Measurements from ENCODE around the gene OR4D2.
A peak's percentile ranks its signal among the peaks of the same experiment; 100 is the strongest.
"Not testable (repeated sequence)": the region's sequence is repeated elsewhere in the genome, so short reads cannot be mapped to it uniquely, and the experiment has no call there.

Gene OR4D2

GRCh38 chr17:58166682-58167081 is at the start of gene OR4D2:
Gene OR4D2, plus strand, starts transcription at chr17:58166982. Its CDS starts 2,674 bp downstream, at chr17:58169656.
- DNase-seq: no peak

- DNase-seq: no peak
Observed at GRCh38 chr17:58117382-58117781, 49.4 kb upstream of the OR4D2 start.

GRCh38 chr17:58119491-58119890 is 47.3 kb upstream of the OR4D2 start:
- DNase-seq: no peak

- peak; percentile 37 for DNase-seq
Observed at GRCh38 chr17:58120195-58120822, 46.5 kb upstream of the OR4D2 start.

- no peak for DNase-seq
Observed at GRCh38 chr17:58121925-58122324, 44.9 kb upstream of the OR4D2 start.

- DNase-seq: no peak
Observed at GRCh38 chr17:58127846-58128245, 38.9 kb upstream of the OR4D2 start.

GRCh38 chr17:58132697-58133096 is 34.1 kb upstream of the OR4D2 start:
- DNase-seq: not testable (repeated sequence)

- no peak for DNase-seq
Observed at GRCh38 chr17:58136669-58137279, 30.0 kb upstream of the OR4D2 start.

GRCh38 chr17:58141505-58141904 is 25.3 kb upstream of the OR4D2 start:
- no peak for DNase-seq

GRCh38 chr17:58143335-58143734 is 23.4 kb upstream of the OR4D2 start:
- DNase-seq: not testable (repeated sequence)

GRCh38 chr17:58144801-58145200 is 22.0 kb upstream of the OR4D2 start:
- no peak for DNase-seq

GRCh38 chr17:58147930-58148434 is 18.8 kb upstream of the OR4D2 start, which contains the start of gene OR4D1:
Gene OR4D1, plus strand, starts transcription at chr17:58148384. Its CDS starts 6,770 bp downstream, at chr17:58155154.
- no peak for DNase-seq

- DNase-seq: no peak
Observed at GRCh38 chr17:58148609-58149008, 18.2 kb upstream of the OR4D2 start.

GRCh38 chr17:58150394-58150793 is 16.4 kb upstream of the OR4D2 start:
- no peak for DNase-seq

GRCh38 chr17:58153046-58153445 is 13.7 kb upstream of the OR4D2 start:
- no peak for DNase-seq

- no peak for DNase-seq
Observed at GRCh38 chr17:58153671-58154070, 13.1 kb upstream of the OR4D2 start.

GRCh38 chr17:58156839-58157803 is 9.7 kb upstream of the OR4D2 start:
- DNase-seq: no peak

- no peak for DNase-seq
Observed at GRCh38 chr17:58158181-58158580, 8.6 kb upstream of the OR4D2 start.

GRCh38 chr17:58161566-58161965 is 5.2 kb upstream of the OR4D2 start:
- DNase-seq: no peak

GRCh38 chr17:58165981-58166380 is 801 bp upstream of the OR4D2 start:
- no peak for DNase-seq

GRCh38 chr17:58170622-58171021 is 3.8 kb downstream of the OR4D2 start:
- DNase-seq: no peak

GRCh38 chr17:58172369-58173071 is 5.7 kb downstream of the OR4D2 start:
- no peak for DNase-seq

GRCh38 chr17:58174871-58175270 is 8.1 kb downstream of the OR4D2 start:
- no peak for DNase-seq

All from left hindlimb (tissue), 1 donor.